WI38 (cell line): Measurements from ENCODE around the gene PARP14.
"Not testable (repeated sequence)": the region's sequence is repeated elsewhere in the genome, so short reads cannot be mapped to it uniquely, and the experiment has no call there.

Source experiments
- H3K4me3 ChIP-seq: 2 replicates; pipeline ENCODE4 v1.5.1; 2011; ENCODE audit warnings: low read depth, mild to moderate bottlenecking, control low read depth, low read length
- TF ChIP-seq, protein P1 (sequence below): IDR thresholded peaks from 2 replicates; pipeline ENCODE4 v1.5.1; 2012; ENCODE audit warnings: low read depth, mild to moderate bottlenecking, control low read depth, low read length

Gene PARP14

DNA sequence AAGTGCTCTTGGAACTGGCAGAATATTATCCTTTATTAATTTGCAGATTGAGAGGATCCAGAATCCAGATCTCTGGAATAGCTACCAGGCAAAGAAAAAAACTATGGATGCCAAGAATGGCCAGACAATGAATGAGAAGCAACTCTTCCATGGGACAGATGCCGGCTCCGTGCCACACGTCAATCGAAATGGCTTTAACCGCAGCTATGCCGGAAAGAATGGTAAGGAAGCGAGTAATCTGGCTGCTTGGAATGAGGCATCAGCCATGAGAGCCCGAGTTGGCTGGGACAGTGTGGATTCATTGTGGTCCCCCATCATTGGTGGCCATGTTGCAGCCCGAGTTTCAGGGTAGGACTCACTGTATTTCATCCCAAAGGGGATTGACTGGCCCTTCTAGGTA is 47.1 kb downstream of the PARP14 start:
- TF ChIP-seq, protein P1, sequence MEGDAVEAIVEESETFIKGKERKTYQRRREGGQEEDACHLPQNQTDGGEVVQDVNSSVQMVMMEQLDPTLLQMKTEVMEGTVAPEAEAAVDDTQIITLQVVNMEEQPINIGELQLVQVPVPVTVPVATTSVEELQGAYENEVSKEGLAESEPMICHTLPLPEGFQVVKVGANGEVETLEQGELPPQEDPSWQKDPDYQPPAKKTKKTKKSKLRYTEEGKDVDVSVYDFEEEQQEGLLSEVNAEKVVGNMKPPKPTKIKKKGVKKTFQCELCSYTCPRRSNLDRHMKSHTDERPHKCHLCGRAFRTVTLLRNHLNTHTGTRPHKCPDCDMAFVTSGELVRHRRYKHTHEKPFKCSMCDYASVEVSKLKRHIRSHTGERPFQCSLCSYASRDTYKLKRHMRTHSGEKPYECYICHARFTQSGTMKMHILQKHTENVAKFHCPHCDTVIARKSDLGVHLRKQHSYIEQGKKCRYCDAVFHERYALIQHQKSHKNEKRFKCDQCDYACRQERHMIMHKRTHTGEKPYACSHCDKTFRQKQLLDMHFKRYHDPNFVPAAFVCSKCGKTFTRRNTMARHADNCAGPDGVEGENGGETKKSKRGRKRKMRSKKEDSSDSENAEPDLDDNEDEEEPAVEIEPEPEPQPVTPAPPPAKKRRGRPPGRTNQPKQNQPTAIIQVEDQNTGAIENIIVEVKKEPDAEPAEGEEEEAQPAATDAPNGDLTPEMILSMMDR: no peak
- H3K4me3 ChIP-seq: no peak overlapping the region

DNA sequence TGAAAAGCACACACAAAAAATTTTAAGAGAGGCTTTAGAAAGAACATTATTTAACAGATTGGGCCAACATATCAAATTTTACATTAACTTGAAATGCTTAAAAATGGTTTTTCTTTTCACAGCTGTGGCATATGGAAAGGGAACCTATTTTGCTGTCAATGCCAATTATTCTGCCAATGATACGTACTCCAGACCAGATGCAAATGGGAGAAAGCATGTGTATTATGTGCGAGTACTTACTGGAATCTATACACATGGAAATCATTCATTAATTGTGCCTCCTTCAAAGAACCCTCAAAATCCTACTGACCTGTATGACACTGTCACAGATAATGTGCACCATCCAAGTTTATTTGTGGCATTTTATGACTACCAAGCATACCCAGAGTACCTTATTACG is 47.5 kb downstream of the PARP14 start:
- H3K4me3 ChIP-seq: no peak overlapping the region
- TF ChIP-seq, protein P1: no peak

DNA sequence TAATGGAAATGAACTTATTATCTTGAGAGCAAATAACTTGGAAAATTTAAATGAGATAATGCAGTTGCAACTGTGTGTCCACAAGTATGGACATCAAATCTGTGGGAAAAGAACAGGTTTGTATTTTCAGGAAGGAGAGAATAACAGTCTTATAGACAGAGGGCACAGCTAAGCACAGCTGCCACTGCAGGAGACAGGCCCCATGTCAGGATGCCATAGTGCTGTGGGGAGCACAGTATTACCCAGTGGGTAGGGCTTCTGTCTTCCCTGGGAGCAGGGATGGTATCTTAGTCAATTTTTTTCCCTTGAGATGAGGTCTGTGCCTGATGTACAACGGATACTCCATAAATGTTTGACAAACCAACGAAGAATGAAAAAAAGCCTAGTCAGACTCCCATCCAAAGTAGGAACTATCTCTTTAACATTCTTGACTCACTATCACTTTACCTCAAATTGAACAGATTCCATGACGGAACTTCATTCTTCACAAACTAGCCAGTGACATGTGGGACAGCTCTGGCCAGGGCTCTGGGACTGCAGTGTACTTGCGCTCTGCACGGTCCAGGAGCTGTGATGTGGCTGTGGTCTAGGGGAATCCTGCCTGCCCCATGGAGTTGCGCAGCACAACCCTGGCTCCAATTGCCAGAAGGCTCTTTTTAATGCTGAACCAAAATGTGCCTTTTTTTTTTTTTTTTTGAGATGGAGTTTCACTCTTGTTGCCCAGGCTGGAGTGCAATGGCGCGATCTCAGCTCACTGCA is 48.3 kb downstream of the PARP14 start:
- TF ChIP-seq, protein P1: no peak
- H3K4me3 ChIP-seq: no peak overlapping the region

DNA sequence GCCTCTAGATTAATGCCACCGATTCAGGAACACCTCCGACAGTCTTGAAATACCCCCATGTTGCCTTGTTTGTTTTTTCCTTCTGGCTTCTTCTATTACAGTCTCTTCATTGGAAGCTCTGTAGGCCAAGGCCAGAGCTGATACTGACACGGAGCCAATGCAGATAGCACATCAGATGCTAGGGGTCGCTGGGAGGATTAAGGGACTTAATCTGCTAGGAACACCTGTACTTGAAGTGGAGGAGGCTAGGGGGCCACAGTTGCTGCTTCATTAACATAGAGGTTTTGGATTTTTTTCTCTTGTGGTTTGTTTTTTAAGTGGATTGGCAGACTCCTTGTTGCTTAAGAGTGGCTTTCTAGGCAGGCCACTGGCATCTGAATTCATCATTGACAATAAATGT is 49.6 kb downstream of the PARP14 start:
- no peak overlapping the region for H3K4me3 ChIP-seq
- TF ChIP-seq, protein P1: no peak

DNA sequence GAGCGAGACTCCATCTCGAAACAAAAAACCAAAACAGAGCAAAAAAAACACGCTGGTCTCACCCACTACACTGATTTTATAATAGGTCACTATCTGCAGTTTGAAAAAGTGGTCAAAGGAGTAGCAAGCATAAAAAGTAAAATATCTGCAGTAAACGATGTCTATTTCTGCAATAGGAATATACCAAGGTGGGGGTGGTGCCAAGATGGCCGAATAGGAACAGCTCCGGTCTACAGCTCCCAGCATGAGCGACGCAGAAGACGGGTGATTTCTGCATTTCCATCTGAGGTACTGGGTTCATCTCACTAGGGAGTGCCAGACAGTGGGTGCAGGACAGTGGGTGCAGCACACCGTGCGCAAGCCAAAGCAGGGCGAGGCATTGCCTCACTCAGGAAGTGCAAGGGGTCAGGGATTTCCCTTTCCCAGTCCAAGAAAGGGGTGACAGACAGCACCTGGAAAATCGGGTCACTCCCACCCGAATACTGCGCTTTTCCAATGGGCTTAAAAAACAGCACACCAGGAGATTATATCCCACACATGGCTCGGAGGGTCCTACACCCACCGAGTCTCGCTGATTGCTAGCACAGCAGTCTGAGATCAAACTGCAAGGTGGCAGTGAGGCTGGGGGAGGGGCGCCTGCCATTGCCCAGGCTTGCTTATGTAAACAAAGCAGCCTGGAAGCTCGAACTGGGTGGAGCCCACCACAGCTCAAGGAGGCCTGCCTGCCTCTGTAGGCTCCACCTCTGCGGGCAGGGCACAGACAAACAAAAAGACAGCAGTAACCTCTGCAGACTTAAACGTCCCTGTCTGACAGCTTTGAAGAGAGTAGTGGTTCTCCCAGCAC is 52.3 kb downstream of the PARP14 start:
- H3K4me3 ChIP-seq: not testable (repeated sequence)

DNA sequence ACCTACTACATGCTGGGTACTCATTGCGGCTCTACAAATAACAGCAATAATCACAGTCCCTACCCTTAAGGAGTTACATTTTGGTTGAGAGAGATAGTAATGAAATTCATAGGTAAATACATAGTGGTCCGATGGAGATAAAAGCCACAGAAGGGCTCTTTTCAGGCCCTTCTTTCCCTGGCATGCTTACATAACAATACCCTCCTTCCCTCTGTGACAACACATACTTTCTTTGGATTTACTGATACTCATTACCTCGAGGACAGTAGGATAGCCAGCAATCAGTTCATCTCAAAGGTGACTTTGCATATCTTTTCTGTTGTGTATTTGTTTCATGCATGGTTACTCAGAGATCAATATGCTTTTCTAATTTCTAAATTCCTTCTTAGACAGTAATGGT is 58.5 kb downstream of the PARP14 start:
- no peak overlapping the region for H3K4me3 ChIP-seq
- TF ChIP-seq, protein P1: no peak

DNA sequence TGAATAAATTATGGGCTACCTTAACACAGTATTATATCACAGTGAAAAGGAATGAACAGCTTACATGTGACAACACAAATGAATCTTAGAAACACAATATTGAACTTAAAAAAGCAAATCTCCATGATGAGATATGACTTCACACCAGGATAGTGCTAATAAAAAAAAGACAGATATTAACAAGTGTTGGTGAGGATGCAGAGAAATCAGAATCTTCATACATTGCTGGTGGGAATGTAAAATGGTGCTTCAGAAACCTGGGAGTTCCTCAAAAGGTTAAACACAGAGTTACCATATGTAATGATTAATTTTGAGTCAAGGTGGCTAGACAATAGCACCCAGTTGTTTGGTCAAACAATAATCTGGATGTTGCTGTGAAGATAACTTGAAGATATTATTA is 61.6 kb downstream of the PARP14 start:
- TF ChIP-seq, protein P1: no peak
- no peak overlapping the region for H3K4me3 ChIP-seq
